GM12873 (cell line): Measurements from ENCODE around the gene NSUN5.

ENCODE experiments used
- TF ChIP-seq, protein P1 (sequence below): IDR thresholded peaks from 2 replicates; pipeline ENCODE4 v1.5.1; 2012; ENCODE audit warnings: low read depth, mild to moderate bottlenecking, moderate library complexity, low read length, control low read depth; ENCODE audit not compliant: insufficient read depth; ENCODE audit errors: missing control alignments

The NSUN5 gene

DNA sequence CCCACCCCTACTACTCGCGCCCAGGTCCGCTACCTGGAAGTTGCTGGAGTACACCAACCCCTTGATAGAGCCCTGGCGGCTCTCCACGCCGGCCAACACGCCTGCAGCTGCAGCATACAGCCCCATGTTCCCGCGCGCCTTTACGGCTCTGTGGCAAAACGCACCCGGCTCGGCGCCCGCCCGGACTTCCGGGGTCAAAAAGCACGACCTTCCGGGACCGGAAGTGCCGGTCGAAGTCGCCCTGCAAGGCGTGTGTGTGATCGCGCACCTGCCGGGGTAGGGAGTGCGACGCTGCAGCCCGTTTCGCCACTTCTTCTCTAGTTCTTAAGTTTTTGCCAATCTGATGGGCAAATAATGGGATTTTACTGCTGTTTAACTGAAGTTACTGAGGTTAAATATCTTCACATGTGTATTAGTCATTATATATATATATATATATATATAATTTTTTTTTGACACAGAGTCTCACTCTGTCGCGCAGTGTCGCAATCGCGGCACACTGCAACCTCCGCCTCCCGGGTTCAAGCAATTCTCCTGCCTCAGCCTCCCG, at the start of gene NSUN5:
Gene NSUN5, minus strand, starts transcription at position 162 of the 550 bp plus-strand sequence. Its CDS starts 36 bp downstream, at position 126.
- TF ChIP-seq, protein P1, sequence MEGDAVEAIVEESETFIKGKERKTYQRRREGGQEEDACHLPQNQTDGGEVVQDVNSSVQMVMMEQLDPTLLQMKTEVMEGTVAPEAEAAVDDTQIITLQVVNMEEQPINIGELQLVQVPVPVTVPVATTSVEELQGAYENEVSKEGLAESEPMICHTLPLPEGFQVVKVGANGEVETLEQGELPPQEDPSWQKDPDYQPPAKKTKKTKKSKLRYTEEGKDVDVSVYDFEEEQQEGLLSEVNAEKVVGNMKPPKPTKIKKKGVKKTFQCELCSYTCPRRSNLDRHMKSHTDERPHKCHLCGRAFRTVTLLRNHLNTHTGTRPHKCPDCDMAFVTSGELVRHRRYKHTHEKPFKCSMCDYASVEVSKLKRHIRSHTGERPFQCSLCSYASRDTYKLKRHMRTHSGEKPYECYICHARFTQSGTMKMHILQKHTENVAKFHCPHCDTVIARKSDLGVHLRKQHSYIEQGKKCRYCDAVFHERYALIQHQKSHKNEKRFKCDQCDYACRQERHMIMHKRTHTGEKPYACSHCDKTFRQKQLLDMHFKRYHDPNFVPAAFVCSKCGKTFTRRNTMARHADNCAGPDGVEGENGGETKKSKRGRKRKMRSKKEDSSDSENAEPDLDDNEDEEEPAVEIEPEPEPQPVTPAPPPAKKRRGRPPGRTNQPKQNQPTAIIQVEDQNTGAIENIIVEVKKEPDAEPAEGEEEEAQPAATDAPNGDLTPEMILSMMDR: no peak

DNA sequence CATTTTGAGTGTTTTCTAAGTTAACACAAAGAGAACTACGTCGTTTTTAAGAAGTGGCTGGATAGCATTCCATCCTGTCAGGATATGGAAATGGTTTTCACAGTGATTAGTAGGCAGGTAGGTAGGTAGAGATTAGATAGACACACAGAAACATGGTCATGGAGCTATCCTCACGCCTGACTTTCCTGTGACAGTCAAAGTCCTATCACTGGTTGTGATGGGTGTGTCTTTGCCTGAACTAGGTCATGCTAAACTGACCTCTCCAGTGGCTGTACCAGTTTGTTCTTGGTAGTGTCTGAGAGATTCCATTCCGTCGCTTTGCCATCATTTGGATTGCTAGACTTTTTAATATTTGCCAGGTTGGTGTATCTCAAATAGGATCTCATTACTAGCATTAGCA, 47.5 kb upstream of the NSUN5 start:
- TF ChIP-seq, protein P1: no peak

DNA sequence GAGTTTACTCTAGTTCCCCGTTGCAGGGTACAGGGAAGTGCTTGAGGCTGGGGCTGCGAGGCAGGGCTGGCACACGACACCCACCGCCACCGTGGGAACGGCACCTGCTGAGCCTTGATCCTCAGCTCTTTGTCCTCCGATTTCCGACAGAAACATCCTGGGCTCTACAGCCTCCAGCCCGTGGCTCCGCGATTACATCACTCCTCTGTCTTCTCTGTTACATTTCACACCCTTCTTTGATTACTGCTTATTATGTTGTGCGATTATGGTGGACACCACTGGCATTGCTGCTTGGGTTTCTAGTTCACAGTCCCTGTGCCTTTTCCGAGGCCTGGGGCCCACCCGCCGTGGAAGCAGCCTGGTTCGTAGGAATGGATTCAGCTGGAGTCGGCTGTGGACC, 46.2 kb upstream of the NSUN5 start:
- TF ChIP-seq, protein P1: no peak

DNA sequence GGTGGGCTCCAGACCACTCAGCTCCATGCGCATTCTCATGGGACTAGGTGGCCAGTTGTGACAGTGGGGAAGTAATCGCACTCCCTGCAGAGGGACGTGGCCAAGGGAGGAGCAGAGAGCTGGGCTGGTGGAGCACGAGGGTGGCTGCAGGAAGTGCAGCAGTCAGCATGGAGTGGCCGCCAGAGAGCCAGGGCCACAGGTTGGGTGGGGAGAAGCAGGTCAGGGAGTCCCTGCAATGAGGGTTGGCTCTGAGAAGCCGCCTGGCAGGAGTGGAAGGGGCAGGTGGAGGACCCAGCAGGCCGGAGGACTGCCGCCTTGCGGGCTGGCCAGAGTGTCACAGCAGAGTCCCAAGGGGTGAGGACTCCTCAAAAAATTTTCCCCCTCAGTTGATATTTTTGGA, 45.6 kb upstream of the NSUN5 start:
- TF ChIP-seq, protein P1: no peak

DNA sequence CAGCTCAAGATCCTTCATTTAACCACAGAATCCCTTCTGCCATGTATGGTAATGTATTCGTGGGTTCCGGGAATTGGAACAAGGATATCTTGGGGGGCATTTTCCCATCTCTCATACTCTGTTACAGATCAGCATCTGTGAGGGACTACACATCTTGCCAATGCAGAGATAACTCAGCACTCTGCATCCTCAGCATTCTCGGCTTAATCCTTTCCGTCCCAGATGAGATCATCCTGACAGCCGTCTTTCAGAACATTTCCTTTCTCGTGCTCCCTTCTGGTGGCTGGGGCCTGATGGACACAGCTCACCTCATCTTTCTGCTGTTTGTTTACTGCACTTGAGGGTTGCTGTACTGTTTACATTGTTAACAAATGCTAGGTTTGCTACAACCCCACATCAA, 44.6 kb upstream of the NSUN5 start:
- TF ChIP-seq, protein P1: no peak

DNA sequence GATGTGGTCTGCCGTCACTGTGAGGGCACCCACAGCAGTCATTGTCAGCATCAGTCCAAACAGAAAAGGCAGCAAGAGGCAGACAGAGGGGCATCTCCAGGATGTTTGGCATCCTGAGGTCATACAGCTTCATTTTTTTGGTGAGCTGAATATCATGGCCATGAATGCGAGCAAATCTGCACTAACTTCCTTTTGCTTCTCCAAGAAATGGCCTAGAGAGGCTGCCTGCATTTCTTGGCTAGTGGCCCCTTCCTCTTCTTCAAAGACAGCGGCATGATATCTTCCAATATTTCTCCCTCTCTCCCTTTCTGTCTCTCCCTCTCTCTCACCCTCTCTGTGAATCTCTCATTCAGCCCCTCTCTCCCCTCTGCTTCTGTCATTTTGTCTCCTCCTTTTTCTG, 44.2 kb upstream of the NSUN5 start:
- TF ChIP-seq, protein P1: no peak

DNA sequence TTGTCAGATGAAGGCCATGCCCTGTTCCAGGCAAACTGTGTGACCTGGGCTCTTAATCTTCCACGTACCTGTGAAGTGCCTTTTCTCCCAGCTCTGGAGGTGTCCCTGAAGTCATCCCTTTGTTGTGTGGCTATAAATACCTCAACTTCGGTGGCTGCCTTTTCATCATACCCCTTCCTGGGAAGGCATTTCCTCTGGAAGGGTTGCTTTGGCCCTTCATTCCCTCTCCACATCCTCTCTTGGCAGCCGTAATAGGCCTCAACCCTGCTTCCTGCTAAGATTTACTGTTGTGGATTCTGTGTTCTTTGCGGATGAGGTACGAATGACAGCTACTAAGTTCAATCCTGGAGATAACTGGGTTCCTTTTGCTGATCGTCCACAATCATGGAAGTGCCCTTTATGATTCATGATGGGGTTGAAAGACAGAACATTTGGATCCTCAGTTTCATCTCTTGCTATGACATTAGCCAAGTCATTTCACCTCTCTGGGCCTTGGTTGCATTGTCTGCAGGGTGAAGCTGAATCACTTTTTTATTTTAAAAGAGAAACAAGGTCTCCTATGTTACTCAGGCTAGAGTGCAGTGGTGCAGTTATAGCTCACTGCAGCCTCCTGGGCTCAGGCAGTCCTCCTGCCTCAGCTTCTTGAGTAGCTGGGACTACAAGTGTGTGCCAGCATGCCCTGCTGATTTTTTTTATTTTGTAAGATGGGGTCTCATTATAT, 43.0 kb upstream of the NSUN5 start:
- TF ChIP-seq, protein P1: no peak
